ENCODE measurements around the gene CDC42BPA. TPM values are rescaled to one million over a fixed set of nuclear protein-coding genes. Genes with fewer than 3 reads are reported as not detected.

Gene CDC42BPA
- total RNA-seq, 1 experiment from 2014 or later, result 30.1 TPM

DNA sequence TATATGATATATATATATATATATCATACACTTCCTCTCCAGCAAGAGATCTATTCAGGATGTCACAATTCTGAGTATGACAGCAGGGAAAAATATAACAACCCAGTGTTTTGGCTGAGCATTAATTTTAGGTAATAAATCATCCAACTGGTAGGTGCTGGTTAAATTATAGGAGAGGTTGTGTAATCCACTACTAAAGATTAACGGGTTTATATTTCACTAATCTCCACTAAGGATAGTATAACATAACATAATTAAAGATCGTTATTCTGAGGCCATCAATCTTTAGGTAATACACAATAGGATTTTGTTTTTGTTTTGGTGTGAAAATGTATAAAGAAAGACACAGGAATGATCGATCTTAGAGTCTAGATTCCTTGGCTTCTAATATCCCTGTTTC, 276.0 kb downstream of the CDC42BPA start:
- Mint-ChIP-seq H3K36me3 (ENCODE audit: insufficient read depth in 1 of 3, low read depth in 3 of 3) (peaks cover 11 to 25% (median 12%) of the 10 kb centered on the region in 3 experiments; a peak in 6 of 7 replicates), H3K27ac (no peak overlapping the region)
- no peaks in the 10 kb centered on the region for H3K79me2 ChIP-seq (ENCODE audit: insufficient read depth, low read length)

More for the DNA sequence above, 276.0 kb downstream of the CDC42BPA start:
- H3K9ac ChIP-seq (ENCODE audit: extremely low read depth, insufficient read length, low read length), result no peak overlapping the region
- no peak overlapping the region for H3T11ph ChIP-seq (ENCODE audit: low read length)
- no peaks in the 10 kb centered on the region; a peak in 1 of 4 replicates for H3K4me1 Mint-ChIP-seq
- H2AFZ ChIP-seq (ENCODE audit: low read length), result no peak overlapping the region
- H4K8ac ChIP-seq (replicated peaks; ENCODE audit: insufficient read length, low read depth, low read length), result no peak overlapping the region
- H4K91ac ChIP-seq (ENCODE audit: insufficient read length, low read depth, low read length), result no peak overlapping the region
- H3K14ac ChIP-seq (ENCODE audit: insufficient read depth, low read length), result no peak overlapping the region
- no peak overlapping the region for H3K4me2 ChIP-seq (ENCODE audit: insufficient read depth, insufficient read length, low read length)
- no peaks in the 10 kb centered on the region for H4K20me1 ChIP-seq (ENCODE audit: control insufficient read depth, insufficient read depth, insufficient read length)
- no peaks in the 10 kb centered on the region for H3K9me3 Mint-ChIP-seq
- TF ChIP-seq, protein P1, sequence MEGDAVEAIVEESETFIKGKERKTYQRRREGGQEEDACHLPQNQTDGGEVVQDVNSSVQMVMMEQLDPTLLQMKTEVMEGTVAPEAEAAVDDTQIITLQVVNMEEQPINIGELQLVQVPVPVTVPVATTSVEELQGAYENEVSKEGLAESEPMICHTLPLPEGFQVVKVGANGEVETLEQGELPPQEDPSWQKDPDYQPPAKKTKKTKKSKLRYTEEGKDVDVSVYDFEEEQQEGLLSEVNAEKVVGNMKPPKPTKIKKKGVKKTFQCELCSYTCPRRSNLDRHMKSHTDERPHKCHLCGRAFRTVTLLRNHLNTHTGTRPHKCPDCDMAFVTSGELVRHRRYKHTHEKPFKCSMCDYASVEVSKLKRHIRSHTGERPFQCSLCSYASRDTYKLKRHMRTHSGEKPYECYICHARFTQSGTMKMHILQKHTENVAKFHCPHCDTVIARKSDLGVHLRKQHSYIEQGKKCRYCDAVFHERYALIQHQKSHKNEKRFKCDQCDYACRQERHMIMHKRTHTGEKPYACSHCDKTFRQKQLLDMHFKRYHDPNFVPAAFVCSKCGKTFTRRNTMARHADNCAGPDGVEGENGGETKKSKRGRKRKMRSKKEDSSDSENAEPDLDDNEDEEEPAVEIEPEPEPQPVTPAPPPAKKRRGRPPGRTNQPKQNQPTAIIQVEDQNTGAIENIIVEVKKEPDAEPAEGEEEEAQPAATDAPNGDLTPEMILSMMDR (conservative IDR thresholded peaks at IDR 0.05), result no peak
- H3K4me1 ChIP-seq (ENCODE audit: insufficient read depth, low read length), result no peaks in the 10 kb centered on the region
- no peak overlapping the region for H3K4ac ChIP-seq (ENCODE audit: low read depth, low read length)
- H3K79me1 ChIP-seq (ENCODE audit: insufficient read depth, low read depth, low read length, poor library complexity, severe bottlenecking), result no peaks in the 10 kb centered on the region
- H2AK5ac ChIP-seq (ENCODE audit: insufficient read length, low read length), result no peak overlapping the region
- no peak overlapping the region for H3K56ac ChIP-seq (ENCODE audit: insufficient read length, low read depth, low read length)
- no peak overlapping the region for H2BK5ac ChIP-seq (ENCODE audit: insufficient read length, low read length)
- H3K4me3 Mint-ChIP-seq, result no peak overlapping the region
- no peak overlapping the region for H2BK120ac ChIP-seq (ENCODE audit: low read depth, low read length, poor library complexity, severe bottlenecking)
- H3K27me3 ChIP-seq (ENCODE audit: insufficient read depth, low read length), result no peaks in the 10 kb centered on the region
- H2BK15ac ChIP-seq (ENCODE audit: low read depth, low read length), result no peak overlapping the region
- H3K23ac ChIP-seq (ENCODE audit: insufficient read length, low read depth, low read length), result no peak overlapping the region
- H3K18ac ChIP-seq (ENCODE audit: insufficient read length, low read depth, low read length), result no peak overlapping the region
- no peak overlapping the region for H4K5ac ChIP-seq (ENCODE audit: insufficient read length, low read depth, low read length)
- WGBS (ENCODE audit: extremely low coverage, insufficient read length, low lambda C conversion rate), result no CpG with 5 or more reads among the region's 3 CpGs
- no peak overlapping the region for H2BK12ac ChIP-seq (ENCODE audit: insufficient read length, low read depth, low read length)
- no peaks in the 10 kb centered on the region for H3K9me3 ChIP-seq (ENCODE audit: control insufficient read depth, low read depth, low read length)
- no peaks in the 10 kb centered on the region for H3K27me3 Mint-ChIP-seq (ENCODE audit: low read depth)
- H3K27ac ChIP-seq (ENCODE audit: insufficient read length, low read depth, low read length), result no peak overlapping the region
- H3K23me2 ChIP-seq (ENCODE audit: insufficient read length, low read depth, low read length, poor library complexity, severe bottlenecking), result no peaks in the 10 kb centered on the region
- no peak for DNase-seq
- H2BK20ac ChIP-seq (ENCODE audit: low read depth, low read length, poor library complexity, severe bottlenecking), result no peak overlapping the region

All from H9 (cell line).